Endothelial cell of umbilical vein (primary cell): ENCODE data around the gene KPNA1. TPM values are rescaled to one million over a fixed set of nuclear protein-coding genes. Genes with fewer than 3 reads are reported as not detected.

Experiments
- BruUV-seq: library from RNA; stranded (reverse); fragments of 400-500 nt; replicated peaks from 2 replicates; lab custom pipeline; 2021; lab: Mats Ljungman, UMichigan
- CTCF ChIA-PET: fragments of 300-600, 350-600 bp; sonication (Branson Sonifier 250); formaldehyde crosslinking; loops from one replicate; lab custom pipeline; 2021; ENCODE audit warnings: antibody characterized with exemption, inconsistent platforms; lab: Charles Lee
- POLR2A ChIA-PET: fragments of 300-600, 350-600 bp; sonication (Branson Sonifier 250); formaldehyde crosslinking; loops from one replicate; lab custom pipeline; 2021; ENCODE audit warnings: antibody characterized with exemption, inconsistent platforms; lab: Charles Lee
- DNase-seq: peaks from one replicate; pipeline ENCODE4 v3.0.0-alpha.2; 2011; ENCODE audit warnings: low read depth, low spot score
- FAIRE-seq: peaks from 2 replicates; lab custom pipeline; 2011; peaks lifted over from hg19 to GRCh38; lab: Jason Lieb, UNC
- H2AFZ ChIP-seq: 2 replicates; pipeline ENCODE4 v1.6.0; 2012; ENCODE audit warnings: low read depth, low read length, control low read depth, inconsistent platforms
- H3K27ac ChIP-seq: 2 replicates; pipeline ENCODE4 v1.5.1; 2011; ENCODE audit warnings: low read depth, mild to moderate bottlenecking, control low read depth, low read length, moderate library complexity; ENCODE audit not compliant: insufficient read depth
- H3K27me3 ChIP-seq, 2 experiments: 2 replicates each; pipeline versions ENCODE4 v1.6.0 to v1.6.1; 2011; ENCODE audit warnings: low read length in 2 of 2, mixed read lengths in 1 of 2; ENCODE audit not compliant: control insufficient read depth in 2 of 2, insufficient read depth in 2 of 2
- H3K36me3 ChIP-seq, 2 experiments: 2 replicates in 1 of 2; 3 replicates in 1 of 2; pipeline ENCODE4 v1.5.1; 2011; ENCODE audit warnings: low read length in 2 of 2, mild to moderate bottlenecking in 1 of 2, moderate library complexity in 1 of 2; ENCODE audit not compliant: control insufficient read depth in 2 of 2, insufficient read depth in 2 of 2; ENCODE audit errors: extremely low read depth in 1 of 2
- H3K4me1 ChIP-seq: 3 replicates; pipeline ENCODE4 v1.5.1; 2011; ENCODE audit warnings: mild to moderate bottlenecking, low read length; ENCODE audit not compliant: control insufficient read depth, insufficient read depth; ENCODE audit errors: extremely low read depth
- H3K4me2 ChIP-seq: 2 replicates; pipeline ENCODE4 v1.6.1; 2011; ENCODE audit warnings: low read length, control low read depth, mixed read lengths; ENCODE audit not compliant: insufficient read depth
- H3K4me3 ChIP-seq, 3 experiments: fragments of 200-600 bp in 1 of 3; sonication (generic), shearing (Covaris generic) in 1 of 3; replicated peaks in 1 of 3; 2 replicates each; pipeline ENCODE4 v1.5.1; 2011 to 2016; ENCODE audit warnings: control low read depth in 3 of 3, low read length in 3 of 3, mild to moderate bottlenecking in 2 of 3, inconsistent platforms in 1 of 3, low read depth in 1 of 3, moderate library complexity in 1 of 3; ENCODE audit not compliant: insufficient read depth in 1 of 3
- H3K79me2 ChIP-seq: 2 replicates; pipeline ENCODE4 v1.6.0; 2012; ENCODE audit warnings: low read length, inconsistent platforms; ENCODE audit not compliant: control insufficient read depth, insufficient read depth
- H3K9ac ChIP-seq: replicated peaks from 2 replicates; pipeline ENCODE3; 2011; ENCODE audit warnings: low read length, control low read depth; ENCODE audit not compliant: insufficient read depth; ENCODE audit errors: extremely low read depth
- H3K9me1 ChIP-seq: replicated peaks from 3 replicates; pipeline ENCODE4 v1.6.0; 2011; ENCODE audit warnings: mild to moderate bottlenecking, low read length; ENCODE audit not compliant: control insufficient read depth, insufficient read depth; ENCODE audit errors: extremely low read depth
- H3K9me3 ChIP-seq: replicated peaks from 2 replicates; pipeline ENCODE4 v1.5.1; 2012; ENCODE audit warnings: low read length, inconsistent platforms; ENCODE audit not compliant: control insufficient read depth, insufficient read depth
- H4K20me1 ChIP-seq: replicated peaks from 2 replicates; pipeline ENCODE3; 2011; ENCODE audit warnings: mild to moderate bottlenecking, low read length; ENCODE audit not compliant: control insufficient read depth, insufficient read depth; ENCODE audit errors: extremely low read depth
- EZH2 ChIP-seq: IDR thresholded peaks from 2 replicates; pipeline ENCODE4 v1.6.1; 2012; ENCODE audit warnings: borderline replicate concordance, low read depth, mild to moderate bottlenecking, moderate library complexity, low read length, inconsistent platforms; ENCODE audit not compliant: severe bottlenecking
- FOS ChIP-seq: IDR thresholded peaks from 2 replicates; pipeline ENCODE4 v1.6.1; 2011; ENCODE audit warnings: mild to moderate bottlenecking, low read length, moderate library complexity, borderline replicate concordance; ENCODE audit not compliant: insufficient read depth
- GATA2 ChIP-seq: IDR thresholded peaks from 2 replicates; pipeline ENCODE4 v1.7.0; 2011; ENCODE audit warnings: low read depth, mild to moderate bottlenecking, moderate library complexity, mixed read lengths, low read length; ENCODE audit not compliant: insufficient read length, insufficient read depth
- JUN ChIP-seq: IDR thresholded peaks from 2 replicates; pipeline ENCODE4 v1.6.1; 2011; ENCODE audit warnings: borderline replicate concordance, low read depth; ENCODE audit not compliant: insufficient read length, insufficient read depth
- MYC ChIP-seq: IDR thresholded peaks from one replicate; pipeline ENCODE4 v1.6.1; 2011; ENCODE audit warnings: mild to moderate bottlenecking, low read depth, low read length
- POLR2A ChIP-seq: IDR thresholded peaks from 2 replicates; pipeline ENCODE4 v1.6.1; 2012; ENCODE audit warnings: low read depth, mild to moderate bottlenecking, control low read depth, low read length
- POLR2AphosphoS5 ChIP-seq: IDR thresholded peaks from 2 replicates; pipeline ENCODE4 v1.6.1; 2012; ENCODE audit warnings: low read depth, mild to moderate bottlenecking, control low read depth, low read length, moderate library complexity; ENCODE audit not compliant: insufficient read depth
- dilution Hi-C: fragments of 300-500 bp; cut with MboI; formaldehyde crosslinking; loops from one replicate; pipeline ENCODE4 v1.15.0; 2019; ENCODE audit warnings: low sequenced_read_pairs; ENCODE audit not compliant: extremely low pct_ligation_motif_present
- intact Hi-C: fragments of 100-400 bp; cut with micrococcal nuclease; formaldehyde crosslinking; loops from one replicate; pipeline ENCODE4 v1.10.0; 2022
- polyA plus RNA-seq, 4 experiments: library from polyadenylated mRNA; depleted of rRNA in 3 of 4; stranded (reverse) in 3 of 4; unstranded in 1 of 4; fragments of >200 nt; gene quantifications; 2 replicates each; pipeline versions ENCODE4 v1.2.1 to v1.2.3, GENCODE V29; 2011 to 2012; ENCODE audit warnings: missing spikeins in 1 of 4
- total RNA-seq: library from RNA; stranded (reverse); gene quantifications from 2 replicates; pipeline ENCODE4 v1.2.3, GENCODE V29; 2021
- TF ChIP-seq, protein P1 (sequence below): IDR thresholded peaks from 2 replicates; pipeline ENCODE4 v1.6.1; 2011; ENCODE audit not compliant: insufficient read depth, insufficient read length
- TF ChIP-seq, protein P2 (sequence below), 2 donors: IDR thresholded peaks; 1 replicate in 1 of 2; 2 replicates in 1 of 2; pipeline ENCODE4 v1.5.1; 2011; ENCODE audit warnings: low read length in 2 of 2, mild to moderate bottlenecking in 2 of 2, moderate library complexity in 2 of 2, control low read depth in 1 of 2, inconsistent platforms in 1 of 2, low read depth in 1 of 2; ENCODE audit not compliant: insufficient read depth in 1 of 2; ENCODE audit errors: extremely low read depth in 1 of 2

KPNA1 gene
- total and polyA plus RNA-seq, 2 donors (not counting 3 experiments of a cell fraction or from before 2014, with no cell fraction given), result 24.4 to 110 TPM

GRCh38 chr3:122515020-122515468 is 305 bp upstream of the KPNA1 start:
- H3K4me1 ChIP-seq, result peaks cover 14% of the 10 kb centered on the region
- H3K9me3 ChIP-seq, result no peaks in the 10 kb centered on the region
- H3K9ac ChIP-seq, result no peak overlapping the region
- peaks cover 1 to 8% of the 10 kb centered on the region in 2 experiments for H3K27me3 ChIP-seq
- no TSS peak for BruUV-seq
- H3K4me3 ChIP-seq, result peak overlapping the region; percentile 55 to 96 (median 91)
- FAIRE-seq, result no peak
- no peaks in the 10 kb centered on the region for H3K9me1 ChIP-seq
- POLR2A ChIA-PET, result no interaction called here
- intact Hi-C loops (loop anchor here (2.0 kb wide), 1 partner anchor 164 kb away; no protein-coding TSS in a partner anchor), dilution Hi-C loops (no loop called here)
- no peak for DNase-seq
- H3K27ac ChIP-seq, result peak overlapping the region; percentile 72
- CTCF ChIA-PET, result interaction anchor here (0.7 to 1.5 kb wide), 8 partner anchors 10 to 164 kb away, joined by 3 to 7 read pairs (median 4); no protein-coding TSS in a partner anchor
- peaks cover 18% of the 10 kb centered on the region for H4K20me1 ChIP-seq
- TF ChIP-seq POLR2AphosphoS5 (no peak), GATA2 (no peak), MYC (no peak)
- H3K79me2 ChIP-seq, result peaks cover 41% of the 10 kb centered on the region
- H2AFZ ChIP-seq, result peak overlapping the region; percentile 98
- peak overlapping the region; percentile 84 for H3K4me2 ChIP-seq
- no peaks in the 10 kb centered on the region for H3K36me3 ChIP-seq

DNA sequence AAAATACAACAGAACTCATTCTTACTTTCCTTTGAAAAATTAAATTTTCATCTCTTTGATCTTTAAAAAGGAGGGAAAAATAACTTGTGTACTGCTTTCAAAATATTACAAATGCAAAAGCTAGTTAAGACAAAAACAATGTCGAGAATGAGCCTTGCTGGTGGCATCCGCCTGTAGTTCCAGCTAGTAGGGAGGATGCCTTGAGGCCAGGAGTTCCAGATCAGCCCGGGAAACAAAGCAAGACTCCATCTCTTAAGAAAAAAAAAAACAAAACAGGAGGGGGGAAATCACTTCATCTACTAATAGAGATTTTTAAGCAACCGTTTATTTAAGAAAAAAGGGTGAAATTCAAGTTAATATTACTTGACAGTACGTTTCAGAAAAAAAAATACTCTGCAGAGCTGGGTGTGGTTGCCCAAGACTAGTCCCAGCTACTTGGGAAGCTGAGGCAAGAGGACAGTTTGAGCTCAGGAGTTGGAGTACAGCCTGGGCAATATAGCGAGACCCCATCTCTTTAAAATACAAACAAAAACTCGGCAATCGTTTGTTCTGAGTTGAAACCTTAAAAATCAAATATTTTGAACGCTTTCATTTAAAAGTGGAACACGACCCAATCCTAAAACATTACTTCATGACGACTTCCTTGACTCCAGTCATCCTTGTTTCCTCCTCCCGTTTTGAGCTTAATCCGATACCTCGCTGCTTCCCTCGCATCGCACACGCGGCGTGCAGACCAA is 1.2 kb downstream of the KPNA1 start:
- peak overlapping the region; percentile 44 for H2AFZ ChIP-seq
- peak overlapping the region; percentile 94 for H3K9ac ChIP-seq
- ChIA-PET CTCF (interaction anchor here (1.1 to 1.4 kb wide), 3 partner anchors 17 to 54 kb away, joined by 3 to 7 read pairs (median 3); no protein-coding TSS in a partner anchor), POLR2A (no interaction called here)
- BruUV-seq, result TSS peak; percentile 26
- FAIRE-seq (no peak), DNase-seq (no peak)
- peak overlapping the region; percentile 95 for H3K4me2 ChIP-seq
- dilution Hi-C loops, result no loop called here
- no peaks in the 10 kb centered on the region for H3K9me1 ChIP-seq
- TF ChIP-seq POLR2AphosphoS5 (no peak), GATA2 (no peak), EZH2 (no peak), FOS (no peak), POLR2A (no peak), MYC (no peak), JUN (no peak)
- TF ChIP-seq, protein P1, sequence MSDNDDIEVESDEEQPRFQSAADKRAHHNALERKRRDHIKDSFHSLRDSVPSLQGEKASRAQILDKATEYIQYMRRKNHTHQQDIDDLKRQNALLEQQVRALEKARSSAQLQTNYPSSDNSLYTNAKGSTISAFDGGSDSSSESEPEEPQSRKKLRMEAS, result no peak
- TF ChIP-seq, protein P2, sequence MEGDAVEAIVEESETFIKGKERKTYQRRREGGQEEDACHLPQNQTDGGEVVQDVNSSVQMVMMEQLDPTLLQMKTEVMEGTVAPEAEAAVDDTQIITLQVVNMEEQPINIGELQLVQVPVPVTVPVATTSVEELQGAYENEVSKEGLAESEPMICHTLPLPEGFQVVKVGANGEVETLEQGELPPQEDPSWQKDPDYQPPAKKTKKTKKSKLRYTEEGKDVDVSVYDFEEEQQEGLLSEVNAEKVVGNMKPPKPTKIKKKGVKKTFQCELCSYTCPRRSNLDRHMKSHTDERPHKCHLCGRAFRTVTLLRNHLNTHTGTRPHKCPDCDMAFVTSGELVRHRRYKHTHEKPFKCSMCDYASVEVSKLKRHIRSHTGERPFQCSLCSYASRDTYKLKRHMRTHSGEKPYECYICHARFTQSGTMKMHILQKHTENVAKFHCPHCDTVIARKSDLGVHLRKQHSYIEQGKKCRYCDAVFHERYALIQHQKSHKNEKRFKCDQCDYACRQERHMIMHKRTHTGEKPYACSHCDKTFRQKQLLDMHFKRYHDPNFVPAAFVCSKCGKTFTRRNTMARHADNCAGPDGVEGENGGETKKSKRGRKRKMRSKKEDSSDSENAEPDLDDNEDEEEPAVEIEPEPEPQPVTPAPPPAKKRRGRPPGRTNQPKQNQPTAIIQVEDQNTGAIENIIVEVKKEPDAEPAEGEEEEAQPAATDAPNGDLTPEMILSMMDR (IDR thresholded peaks at IDR 0.05; ENCODE audit: extremely low read depth in 1 of 2, insufficient read depth in 1 of 2, low read depth in 1 of 2, low read length in 2 of 2), result no peak
- H3K4me3 ChIP-seq, result peak overlapping the region; percentile 55 to 96 (median 91)
- peaks cover 56% of the 10 kb centered on the region for H3K79me2 ChIP-seq
- no peaks in the 10 kb centered on the region for H3K36me3 ChIP-seq
- no peaks in the 10 kb centered on the region for H3K9me3 ChIP-seq
- H4K20me1 ChIP-seq, result peaks cover 18% of the 10 kb centered on the region
- intact Hi-C loops, result loop anchor here (1.0 to 5.0 kb wide), 5 partner anchors 30 to 281 kb away; partner anchors contain the start of gene WDR5B
- peaks cover 14% of the 10 kb centered on the region for H3K4me1 ChIP-seq
- peak overlapping the region; percentile 72 for H3K27ac ChIP-seq
- peaks cover 0 to 8% of the 10 kb centered on the region in 2 experiments for H3K27me3 ChIP-seq
